ENCODE data around the gene OPTC.
"Not testable (repeated sequence)": the region's sequence is repeated elsewhere in the genome, so short reads cannot be mapped to it uniquely, and the experiment has no call there.

Gene OPTC

DNA sequence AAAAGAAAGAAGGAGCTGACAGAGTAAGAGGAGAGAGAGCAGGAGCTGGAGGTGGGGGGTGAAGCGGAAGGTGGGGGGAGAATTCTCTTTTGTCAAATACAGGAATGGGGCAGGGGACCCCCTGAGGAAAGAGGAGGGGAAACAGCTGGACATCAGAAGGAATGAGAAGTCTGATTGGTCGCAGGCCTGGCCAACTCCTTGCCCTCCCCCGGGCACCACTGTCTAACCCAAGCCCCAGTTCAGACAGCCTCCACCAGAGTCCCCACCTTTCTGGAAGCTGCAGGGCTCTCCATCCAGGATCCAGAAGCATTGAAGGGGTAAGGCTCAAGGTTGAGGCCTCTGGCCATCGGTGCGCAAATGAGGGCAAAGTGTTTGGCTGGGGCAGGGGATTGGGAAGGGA is at the start of gene OPTC:
Gene OPTC, plus strand, starts transcription at position 253 of the 400 bp plus-strand sequence. CDS start 1,853 bp downstream, outside the sequence.
- no peak for DNase-seq

GRCh38 chr1:203444171-203444576 is 49.8 kb upstream of the OPTC start:
- DNase-seq, result no peak

DNA sequence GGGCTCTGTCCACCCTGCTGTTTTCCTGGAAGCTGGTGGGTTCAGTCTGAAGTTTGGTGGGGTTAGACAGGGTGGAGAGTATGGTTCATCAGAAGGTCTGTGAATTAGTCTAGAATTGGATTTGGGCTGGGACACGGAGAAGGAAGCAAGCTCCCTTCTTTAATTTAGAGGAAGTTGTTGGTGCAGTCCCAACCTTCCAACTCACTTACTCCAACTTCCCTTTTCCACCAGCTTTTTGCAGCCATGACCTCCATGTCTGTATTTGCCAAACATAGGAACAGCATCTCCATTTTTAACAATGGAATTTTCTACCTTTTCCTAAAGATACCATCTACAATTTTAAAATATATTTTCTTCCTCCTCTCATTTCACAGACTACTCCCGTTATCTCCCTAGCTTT is 46.8 kb upstream of the OPTC start:
- no peak for DNase-seq

DNA sequence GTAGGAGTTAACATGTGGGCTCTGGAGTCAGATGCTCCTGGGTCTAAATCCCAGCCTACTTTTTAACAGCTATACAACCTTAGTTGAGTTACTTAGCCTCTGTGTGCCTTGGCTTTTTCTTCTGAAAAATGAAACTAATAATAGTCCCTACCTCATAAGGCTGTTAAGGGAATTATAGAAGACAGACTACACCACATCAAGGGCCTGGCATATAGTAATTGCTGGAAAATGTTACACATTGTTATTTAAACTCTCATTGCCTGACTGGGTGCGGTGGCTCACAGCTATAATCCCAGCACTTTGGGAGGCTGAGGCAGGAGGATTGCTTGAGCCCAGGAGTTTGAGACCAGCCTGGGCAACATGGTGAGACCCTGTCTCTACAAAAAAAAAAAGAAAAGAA is 46.4 kb upstream of the OPTC start:
- DNase-seq, result not testable (repeated sequence)

DNA sequence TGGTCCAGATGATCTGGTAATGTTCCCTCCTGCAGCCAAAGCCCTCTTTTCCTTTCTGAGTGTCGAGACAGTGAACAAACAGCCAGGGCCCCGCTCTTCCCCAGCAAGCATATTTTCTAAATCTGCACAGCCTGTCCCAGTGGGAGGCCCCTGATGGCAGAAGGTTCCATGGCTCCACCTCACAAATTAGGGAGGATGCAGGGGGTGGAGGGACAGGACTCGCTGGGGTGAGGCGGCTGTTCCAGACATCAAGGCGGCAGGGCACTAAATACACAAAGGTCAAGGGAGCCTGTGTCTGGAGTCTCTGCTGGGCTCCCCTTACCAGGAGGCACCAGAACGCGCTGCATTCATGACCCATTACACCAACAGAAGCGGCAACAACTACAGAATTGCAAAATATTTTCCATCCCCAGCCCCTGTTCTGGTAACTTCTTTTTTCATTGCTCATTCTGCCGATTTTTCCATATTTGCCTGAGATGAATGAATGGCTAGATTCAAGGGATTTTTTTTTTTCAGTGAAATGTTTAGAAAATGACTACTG is 45.4 kb upstream of the OPTC start:
- DNase-seq, result no peak

DNA sequence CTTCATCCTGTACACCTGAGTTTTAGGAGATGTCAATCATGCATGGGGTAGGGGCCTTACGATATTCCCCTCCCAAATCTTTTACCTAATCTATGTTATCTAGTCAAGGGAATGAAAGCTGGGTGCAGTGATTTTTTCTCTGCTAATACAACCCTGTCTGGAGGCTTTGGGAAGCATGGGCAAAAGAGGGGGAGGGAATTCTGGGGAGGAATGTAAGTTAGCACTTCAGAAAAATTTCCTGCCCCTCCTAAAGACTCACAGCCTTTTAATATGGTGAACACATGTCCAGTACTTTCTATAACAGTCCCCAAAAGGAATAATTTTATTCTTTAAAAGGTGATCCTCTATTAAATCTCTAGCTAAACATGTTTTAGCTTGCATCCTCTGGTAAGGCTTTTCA is 44.0 kb upstream of the OPTC start:
- DNase-seq, result no peak

GRCh38 chr1:203450479-203451149 is 43.3 kb upstream of the OPTC start:
- no peak for DNase-seq

DNA sequence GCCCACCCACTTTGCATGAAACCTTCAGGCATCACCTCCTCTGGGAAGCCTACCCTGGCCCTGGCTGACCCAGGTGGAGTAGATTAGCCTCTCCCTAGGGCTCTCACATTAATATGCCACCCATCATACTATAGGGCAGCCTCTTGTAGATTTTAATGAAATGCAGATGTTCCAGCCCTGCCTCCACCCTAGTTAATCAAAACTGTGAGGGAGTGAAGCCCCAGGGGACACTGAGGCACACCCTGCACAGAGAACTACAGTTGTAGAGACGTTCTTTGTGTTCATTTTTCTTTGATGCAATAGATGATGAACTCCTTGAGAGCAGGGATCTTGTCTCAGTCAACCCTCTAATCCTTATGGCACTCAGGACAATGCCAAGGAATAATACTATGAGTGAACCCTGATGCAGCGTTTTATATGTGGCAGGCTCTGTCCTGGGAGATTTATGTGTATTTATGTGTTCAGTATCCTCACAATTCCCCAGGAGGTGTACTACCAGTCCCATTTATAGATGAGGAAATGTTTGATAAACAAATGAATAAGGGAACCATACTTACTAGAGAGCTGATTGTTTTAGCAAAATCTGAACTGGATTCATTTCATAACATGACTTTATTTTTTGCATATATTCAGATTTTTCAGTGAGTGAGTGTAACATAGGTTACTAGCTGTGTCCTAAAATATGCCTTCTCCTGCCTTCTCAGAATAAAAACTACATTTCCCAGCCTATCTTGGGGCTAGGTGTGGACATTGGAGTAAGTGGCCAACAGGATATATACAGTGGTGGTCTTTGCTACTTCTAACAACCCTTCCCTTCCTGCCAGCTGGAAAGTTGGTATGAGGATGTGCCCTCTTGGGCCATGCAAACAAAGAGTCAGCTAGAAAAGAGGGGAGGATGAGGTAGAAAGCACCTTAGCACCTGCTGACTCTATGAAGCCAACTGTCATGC is 41.8 kb upstream of the OPTC start:
- DNase-seq, result no peak

DNA sequence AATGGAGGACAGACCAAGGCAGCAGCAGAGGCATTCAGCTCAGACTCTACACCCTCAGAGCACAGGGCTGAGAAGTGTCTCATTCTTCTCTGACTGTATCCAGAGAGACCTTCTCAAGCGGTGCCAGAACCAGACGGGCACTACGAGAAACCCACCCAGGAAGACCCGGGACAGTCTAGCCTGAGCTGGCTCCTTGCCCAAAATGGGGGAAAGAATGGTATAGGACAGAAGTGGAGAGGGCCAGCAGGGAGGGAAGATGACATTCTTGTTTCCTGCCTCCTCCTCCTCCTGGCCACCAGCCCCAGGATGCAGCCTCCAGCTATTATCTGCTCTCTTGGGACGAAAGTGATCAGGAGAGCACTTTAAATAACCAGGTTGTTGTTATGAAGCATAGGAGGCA is 40.9 kb upstream of the OPTC start:
- DNase-seq, result no peak

DNA sequence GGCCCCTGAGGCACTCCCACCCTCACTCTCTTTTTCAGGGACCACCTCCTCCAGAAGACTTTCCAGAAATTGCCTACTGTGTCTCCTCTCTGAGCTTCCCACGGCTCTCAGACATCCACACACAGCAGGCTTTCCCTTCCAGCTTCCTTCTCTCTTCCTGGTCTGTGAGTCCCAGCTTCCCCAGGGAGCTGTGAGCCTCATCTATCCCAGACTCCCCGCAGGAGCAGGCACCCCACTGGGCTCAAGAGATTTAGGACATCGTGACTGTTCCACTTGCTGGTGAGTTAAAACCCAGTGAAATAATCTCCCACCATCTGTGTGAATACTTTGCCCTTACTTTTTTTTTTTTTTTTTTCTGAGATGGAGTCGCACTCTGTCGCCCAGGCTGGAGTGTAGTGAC is 40.3 kb upstream of the OPTC start:
- no peak for DNase-seq

DNA sequence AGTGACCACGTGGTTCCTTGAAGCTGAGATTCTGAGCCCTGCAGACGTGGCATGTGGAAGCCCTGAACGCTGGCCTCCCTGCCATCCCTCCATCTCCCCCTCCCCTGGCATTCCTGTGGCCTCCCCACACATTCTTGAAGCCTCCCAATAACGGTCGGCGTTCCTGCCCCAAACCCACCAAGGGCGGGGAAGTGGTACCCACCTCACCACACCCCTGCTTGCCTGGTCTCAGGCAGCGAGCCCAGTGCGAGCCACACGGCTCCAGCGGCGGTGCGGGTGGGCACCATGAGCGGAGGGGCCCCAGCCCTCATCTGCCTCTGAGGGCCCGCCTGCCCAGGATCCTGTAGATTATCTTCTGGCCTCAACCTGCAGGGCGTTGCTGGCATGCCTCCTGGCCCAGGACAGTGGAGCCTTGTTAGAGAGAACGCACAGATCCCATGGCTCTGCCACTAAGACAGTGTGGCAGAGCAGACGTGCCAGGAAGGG is 38.9 kb upstream of the OPTC start:
- no peak for DNase-seq

DNA sequence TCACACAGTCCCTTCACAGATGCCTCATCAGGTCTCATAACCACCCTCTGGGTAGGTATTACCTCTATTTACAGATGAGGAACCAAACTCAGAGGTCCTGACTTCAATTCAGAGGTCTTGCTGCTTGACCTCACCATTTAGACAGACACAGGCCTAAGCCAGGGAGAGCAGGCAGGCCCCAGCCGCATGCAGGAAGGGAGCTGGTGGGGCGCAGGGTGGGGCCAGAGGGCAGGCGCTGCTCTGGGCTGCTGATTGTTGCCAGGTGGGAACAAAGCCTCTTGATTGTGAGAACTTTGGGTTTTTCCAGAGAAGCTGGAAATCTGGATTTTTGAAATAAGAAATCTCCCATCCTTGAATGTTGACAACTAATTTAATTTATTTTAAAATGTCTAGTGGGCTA is 38.2 kb upstream of the OPTC start:
- DNase-seq, result no peak

GRCh38 chr1:203456577-203456976 is 37.4 kb upstream of the OPTC start:
- DNase-seq, result no peak

GRCh38 chr1:203458078-203458477 is 35.9 kb upstream of the OPTC start:
- no peak for DNase-seq

DNA sequence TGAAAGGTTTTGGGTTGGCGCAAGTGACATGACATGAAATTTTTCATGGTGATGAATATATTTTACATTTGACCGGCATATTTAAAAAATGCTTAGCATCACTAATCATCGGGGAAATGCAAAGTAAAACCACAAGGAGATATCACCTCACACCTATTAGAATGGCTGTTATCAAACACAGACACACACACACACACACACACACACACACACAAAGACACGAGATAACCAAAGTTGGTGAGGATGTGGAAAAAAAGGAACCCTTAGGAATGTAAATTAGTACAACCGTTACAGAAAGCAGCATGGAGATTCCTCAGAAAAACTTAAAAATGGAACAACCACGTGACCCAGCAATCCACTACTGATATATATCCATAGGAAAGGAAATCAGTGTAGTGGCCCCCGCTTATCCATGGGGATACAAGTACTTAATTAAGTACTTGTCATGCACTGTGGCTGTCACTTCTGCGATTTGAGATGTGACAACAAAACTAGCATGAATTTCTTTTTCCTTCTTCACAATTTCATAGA is 34.2 kb upstream of the OPTC start:
- DNase-seq, result no peak

GRCh38 chr1:203461717-203462116 is 32.2 kb upstream of the OPTC start:
- no peak for DNase-seq

DNA sequence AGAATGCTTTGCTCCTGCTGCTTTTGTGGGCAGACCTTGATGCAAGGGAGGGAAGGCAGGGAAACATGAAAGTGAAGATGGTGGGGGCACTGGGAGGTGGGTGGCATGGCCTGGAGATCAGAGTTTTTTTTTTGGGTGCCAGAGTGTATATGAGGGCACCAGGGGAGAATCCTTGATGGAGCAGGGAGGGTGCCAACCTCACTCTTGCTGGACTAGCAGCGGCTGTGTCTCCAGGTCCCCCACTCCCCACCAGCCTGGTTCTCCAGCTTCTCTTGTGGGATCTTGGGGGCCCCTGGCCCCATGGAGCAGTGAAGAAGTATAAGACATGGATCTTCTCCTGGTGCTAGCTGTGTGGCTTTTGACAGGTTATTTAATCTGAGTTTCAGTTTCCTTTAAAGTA is 31.8 kb upstream of the OPTC start:
- DNase-seq, result no peak

DNA sequence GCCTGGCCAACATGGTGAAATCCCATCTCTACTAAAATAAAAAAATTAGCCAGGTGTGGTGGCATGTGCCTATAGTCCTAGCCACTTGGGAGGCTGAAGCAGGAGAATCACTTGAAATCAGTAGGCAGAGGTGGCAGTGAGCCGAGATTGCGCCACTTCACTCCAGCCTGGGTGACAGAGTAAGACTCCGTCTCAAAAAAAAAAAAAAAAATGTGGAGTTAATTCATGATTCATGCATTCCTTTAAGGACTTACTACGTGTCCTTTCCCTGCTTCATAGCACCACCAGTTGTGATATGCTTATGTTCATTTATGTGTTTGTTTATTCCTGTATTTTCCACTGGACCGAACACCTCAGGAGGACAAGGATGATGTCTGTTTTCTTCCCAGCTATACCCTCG is 31.1 kb upstream of the OPTC start:
- no peak for DNase-seq

DNA sequence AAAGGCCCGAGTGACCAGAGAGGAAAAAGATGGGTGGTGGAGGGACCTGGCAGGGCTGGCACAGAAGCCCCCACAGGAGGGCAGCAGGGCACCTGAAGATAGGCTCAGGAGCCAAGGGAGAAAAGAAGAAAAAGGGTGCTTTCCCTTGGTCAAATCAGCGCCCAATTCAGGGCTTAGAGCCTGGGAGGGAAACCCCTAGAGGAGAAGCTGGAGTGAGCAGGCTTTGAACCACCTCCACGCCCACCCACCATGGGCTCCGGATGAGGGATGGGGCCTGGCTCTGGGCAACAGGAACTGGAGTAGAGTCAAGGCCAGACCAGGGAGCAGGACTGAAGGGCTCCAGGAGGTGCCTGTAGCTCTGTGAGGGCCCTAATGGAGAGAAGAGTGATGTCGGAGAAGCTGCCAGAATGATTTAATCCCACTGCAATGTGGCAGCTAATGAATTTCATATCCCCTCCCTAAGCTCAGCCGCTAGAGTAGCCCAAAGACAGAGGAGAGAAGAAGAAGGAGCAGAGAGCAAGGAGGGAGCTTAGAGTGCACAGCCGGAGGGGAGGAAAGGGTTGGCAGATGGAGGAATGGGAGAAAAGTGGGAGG is 30.4 kb upstream of the OPTC start:
- DNase-seq, result no peak

DNA sequence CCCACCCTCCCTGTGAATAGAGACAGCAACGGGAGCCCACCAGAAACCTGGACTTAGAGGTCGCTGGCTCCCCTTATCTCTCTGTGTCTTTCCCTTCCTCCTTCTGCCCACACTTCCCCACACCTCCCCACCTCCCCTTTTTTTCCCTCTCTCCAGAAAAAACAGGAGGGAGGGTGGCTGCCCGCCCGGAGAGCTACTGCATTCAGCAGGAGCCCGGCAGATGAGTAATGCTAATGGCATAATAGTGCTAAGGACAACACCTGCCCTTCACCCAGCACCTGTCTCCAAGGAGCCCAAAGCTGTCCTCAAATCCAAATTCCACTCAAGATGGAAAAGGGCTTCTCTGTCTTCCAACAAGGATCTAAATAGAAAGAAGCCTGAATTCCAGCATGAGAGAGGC is 29.7 kb upstream of the OPTC start:
- DNase-seq, result no peak

GRCh38 chr1:203464743-203465142 is 29.2 kb upstream of the OPTC start:
- no peak for DNase-seq

DNA sequence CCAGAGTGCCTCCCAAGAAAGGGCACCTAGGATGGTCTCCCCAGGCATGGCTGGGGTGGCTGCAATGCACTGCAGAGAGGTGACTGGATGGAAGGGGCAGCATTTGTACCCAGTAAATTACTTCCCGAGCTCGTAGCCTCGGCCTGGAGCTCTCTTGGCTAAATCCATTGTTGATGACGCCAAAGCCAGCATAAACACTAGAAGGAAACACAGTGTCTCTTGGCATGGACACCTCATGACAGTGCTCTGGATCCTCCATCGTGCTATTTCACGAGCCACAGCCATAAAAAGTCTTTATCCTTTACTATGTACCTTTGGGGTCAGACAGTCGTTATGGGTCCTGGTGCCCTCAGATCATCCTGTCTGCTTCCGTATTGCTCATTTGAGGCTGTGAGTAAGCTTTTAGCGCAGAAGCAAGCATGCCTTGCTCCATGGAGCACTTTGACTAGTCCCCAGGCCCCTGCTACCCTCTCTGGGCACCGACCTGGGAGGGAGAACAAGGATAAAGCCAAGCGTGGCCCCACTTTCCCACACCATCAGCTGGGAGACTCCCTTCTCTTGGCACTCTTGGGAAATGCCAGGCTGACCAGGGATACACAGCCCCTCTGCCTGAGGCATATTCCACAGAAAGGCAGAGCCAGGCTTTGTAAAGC is 28.7 kb upstream of the OPTC start:
- no peak for DNase-seq

GRCh38 chr1:203465948-203466347 is 28.0 kb upstream of the OPTC start:
- no peak for DNase-seq

Data from stimulated activated naive CD4-positive, alpha-beta T cell (primary cell).